ENCODE measurements around the gene CREB1. TPM values are rescaled to one million over a fixed set of nuclear protein-coding genes. Genes with fewer than 3 reads are reported as not detected.

Gene CREB1
- polyA plus RNA-seq (2012; ENCODE audit: missing spikeins): 48.2 TPM

- DNase-seq (ENCODE audit: insufficient read length): peak; percentile 82
- peak; percentile 96 for FAIRE-seq
- peak; percentile 74 for TF ChIP-seq POLR2A (IDR thresholded peaks at IDR 0.05; ENCODE audit: low read depth, low read length)
- TF ChIP-seq TAF1 (IDR thresholded peaks at IDR 0.05; ENCODE audit: borderline replicate concordance, low read depth, low read length): peak; percentile 83
- TF ChIP-seq POLR2AphosphoS5 (IDR thresholded peaks at IDR 0.05; ENCODE audit: low read depth, low read length): peak; percentile 72
Observed at GRCh38 chr2:207529330-207530159, at the start of gene CREB1. Gene CREB1, plus strand, starts transcription at chr2:207529962. Its CDS starts 25,674 bp downstream, at chr2:207555636.

GRCh38 chr2:207480521-207481040, 49.2 kb upstream of the CREB1 start:
- FAIRE-seq (no peak), DNase-seq (ENCODE audit: insufficient read length) (no peak)
- TF ChIP-seq POLR2AphosphoS5 (IDR thresholded peaks at IDR 0.05; ENCODE audit: low read depth, low read length) (no peak), POLR2A (IDR thresholded peaks at IDR 0.05; ENCODE audit: low read depth, low read length) (no peak)

- TF ChIP-seq POLR2AphosphoS5 (IDR thresholded peaks at IDR 0.05; ENCODE audit: low read depth, low read length) (no peak), TAF1 (IDR thresholded peaks at IDR 0.05; ENCODE audit: borderline replicate concordance, low read depth, low read length) (no peak), POLR2A (IDR thresholded peaks at IDR 0.05; ENCODE audit: low read depth, low read length) (no peak)
- no peak for DNase-seq (ENCODE audit: insufficient read length)
- FAIRE-seq: no peak
Observed at GRCh38 chr2:207481924-207482323, 47.8 kb upstream of the CREB1 start.

DNA sequence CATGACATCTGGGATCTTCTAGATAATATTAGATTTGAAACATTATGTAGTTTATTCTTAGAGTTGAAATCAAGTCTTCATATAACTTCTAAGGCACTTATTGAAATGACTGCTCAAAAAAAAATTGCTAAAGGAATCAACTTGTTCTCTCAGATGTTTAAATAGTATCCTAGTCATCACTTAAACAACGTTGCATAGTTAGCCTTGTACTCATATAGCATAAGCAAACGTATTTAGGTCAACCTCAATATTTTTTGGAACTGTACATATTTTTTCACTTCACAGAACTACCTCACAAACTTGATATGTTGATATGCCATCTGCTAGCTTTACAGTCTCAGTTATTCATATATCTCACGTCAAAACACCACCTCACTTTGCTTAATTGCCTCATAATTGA, 47.1 kb upstream of the CREB1 start:
- TF ChIP-seq TAF1 (IDR thresholded peaks at IDR 0.05; ENCODE audit: borderline replicate concordance, low read depth, low read length) (no peak), POLR2A (IDR thresholded peaks at IDR 0.05; ENCODE audit: low read depth, low read length) (no peak), POLR2AphosphoS5 (IDR thresholded peaks at IDR 0.05; ENCODE audit: low read depth, low read length) (no peak)
- DNase-seq (ENCODE audit: insufficient read length) (no peak), FAIRE-seq (no peak)

DNA sequence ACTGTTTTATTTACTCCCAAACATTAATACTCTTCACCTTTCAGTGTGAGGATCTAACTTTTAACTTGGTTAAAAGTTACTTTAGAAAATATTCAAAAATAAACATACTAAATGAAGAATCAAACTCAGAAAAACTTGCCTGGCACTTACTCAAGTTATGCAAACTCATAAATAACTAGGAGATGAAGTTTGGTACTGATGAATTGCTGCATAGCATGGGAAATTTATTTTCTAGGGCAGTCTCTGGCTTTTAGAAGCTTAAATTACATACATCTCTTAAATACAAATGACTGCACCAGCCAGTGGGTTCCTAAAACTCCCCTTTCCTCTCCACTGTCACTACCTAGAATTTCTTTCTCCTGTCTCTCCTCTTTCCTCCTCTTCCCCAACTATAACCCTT, 46.7 kb upstream of the CREB1 start:
- TF ChIP-seq POLR2A (IDR thresholded peaks at IDR 0.05; ENCODE audit: low read depth, low read length) (no peak), POLR2AphosphoS5 (IDR thresholded peaks at IDR 0.05; ENCODE audit: low read depth, low read length) (no peak), TAF1 (IDR thresholded peaks at IDR 0.05; ENCODE audit: borderline replicate concordance, low read depth, low read length) (no peak)
- no peak for FAIRE-seq
- DNase-seq (ENCODE audit: insufficient read length): no peak

GRCh38 chr2:207483477-207483876, 46.3 kb upstream of the CREB1 start:
- DNase-seq (ENCODE audit: insufficient read length): no peak

GRCh38 chr2:207484444-207485391, 45.0 kb upstream of the CREB1 start:
- TF ChIP-seq TAF1 (IDR thresholded peaks at IDR 0.05; ENCODE audit: borderline replicate concordance, low read depth, low read length) (no peak), POLR2A (IDR thresholded peaks at IDR 0.05; ENCODE audit: low read depth, low read length) (no peak), POLR2AphosphoS5 (IDR thresholded peaks at IDR 0.05; ENCODE audit: low read depth, low read length) (no peak)
- peak; percentile 70 for FAIRE-seq
- DNase-seq (ENCODE audit: insufficient read length): no peak

More at GRCh38 chr2:207483477-207483876, 46.3 kb upstream of the CREB1 start:
- no peak for TF ChIP-seq TAF1 (IDR thresholded peaks at IDR 0.05; ENCODE audit: borderline replicate concordance, low read depth, low read length)
- TF ChIP-seq POLR2AphosphoS5 (IDR thresholded peaks at IDR 0.05; ENCODE audit: low read depth, low read length): no peak
- TF ChIP-seq POLR2A (IDR thresholded peaks at IDR 0.05; ENCODE audit: low read depth, low read length): no peak
- FAIRE-seq: no peak

DNA sequence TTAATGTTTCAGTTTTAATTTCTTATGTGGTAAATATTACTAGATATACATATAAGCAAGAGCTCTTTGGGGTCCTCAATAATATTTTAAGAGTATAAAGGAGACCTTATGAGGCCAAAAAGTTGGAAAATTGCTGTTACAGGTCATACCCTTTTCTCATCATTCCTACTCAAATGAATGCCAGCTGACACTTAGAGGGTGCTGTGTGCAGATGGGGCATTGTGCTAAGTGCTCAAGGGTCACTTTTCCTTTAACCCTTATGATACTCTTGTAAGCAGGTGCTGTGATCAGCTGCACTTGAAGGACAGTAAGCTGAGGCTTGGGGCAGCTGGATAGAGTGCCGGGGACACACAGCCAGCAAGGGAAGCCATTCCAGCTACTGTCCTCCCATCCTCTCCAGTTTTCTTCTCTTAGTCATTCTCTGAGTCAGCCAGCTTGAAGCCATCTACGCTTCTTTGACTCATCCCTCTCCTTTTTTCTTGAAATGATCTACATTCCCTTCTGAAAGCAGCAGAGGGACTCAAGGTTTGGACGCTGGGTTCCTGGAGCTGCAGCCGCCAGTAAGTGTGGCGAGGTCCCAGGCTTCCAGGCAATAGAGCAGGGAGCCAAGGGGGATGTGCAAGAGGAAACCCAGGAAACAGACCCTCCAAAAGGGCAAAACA, 42.0 kb upstream of the CREB1 start:
- TF ChIP-seq TAF1 (IDR thresholded peaks at IDR 0.05; ENCODE audit: borderline replicate concordance, low read depth, low read length) (no peak), POLR2A (IDR thresholded peaks at IDR 0.05; ENCODE audit: low read depth, low read length) (no peak), POLR2AphosphoS5 (IDR thresholded peaks at IDR 0.05; ENCODE audit: low read depth, low read length) (no peak)
- FAIRE-seq (no peak), DNase-seq (ENCODE audit: insufficient read length) (no peak)

GRCh38 chr2:207489251-207489650, 40.5 kb upstream of the CREB1 start:
- no peak for FAIRE-seq
- TF ChIP-seq POLR2A (IDR thresholded peaks at IDR 0.05; ENCODE audit: low read depth, low read length) (no peak), POLR2AphosphoS5 (IDR thresholded peaks at IDR 0.05; ENCODE audit: low read depth, low read length) (no peak), TAF1 (IDR thresholded peaks at IDR 0.05; ENCODE audit: borderline replicate concordance, low read depth, low read length) (no peak)
- DNase-seq (ENCODE audit: insufficient read length): no peak

GRCh38 chr2:207490441-207490840, 39.3 kb upstream of the CREB1 start:
- DNase-seq (ENCODE audit: insufficient read length): no peak

DNA sequence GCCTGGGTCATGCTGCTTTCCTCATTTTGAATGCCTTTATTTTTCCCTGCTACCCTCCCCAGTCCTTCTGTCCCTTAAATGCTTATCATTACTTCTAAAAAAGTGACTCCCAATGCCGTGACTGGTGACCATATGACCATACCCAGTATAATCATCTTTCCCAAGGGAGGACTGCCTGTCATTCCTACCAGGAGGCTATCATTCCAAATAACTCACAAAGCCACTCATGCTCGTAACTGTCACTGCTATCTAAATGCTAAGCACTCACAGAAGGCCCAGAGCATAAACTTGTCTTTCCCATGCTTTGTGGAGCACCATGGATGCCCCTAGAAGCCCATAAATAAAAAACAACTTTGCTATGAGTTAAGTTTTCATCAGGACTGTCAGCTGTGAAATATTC, 38.7 kb upstream of the CREB1 start:
- no peak for TF ChIP-seq POLR2AphosphoS5 (IDR thresholded peaks at IDR 0.05; ENCODE audit: low read depth, low read length)
- no peak for TF ChIP-seq POLR2A (IDR thresholded peaks at IDR 0.05; ENCODE audit: low read depth, low read length)
- TF ChIP-seq TAF1 (IDR thresholded peaks at IDR 0.05; ENCODE audit: borderline replicate concordance, low read depth, low read length): no peak
- DNase-seq (ENCODE audit: insufficient read length): no peak
- no peak for FAIRE-seq

More at GRCh38 chr2:207490441-207490840, 39.3 kb upstream of the CREB1 start:
- TF ChIP-seq POLR2A (IDR thresholded peaks at IDR 0.05; ENCODE audit: low read depth, low read length) (no peak), POLR2AphosphoS5 (IDR thresholded peaks at IDR 0.05; ENCODE audit: low read depth, low read length) (no peak), TAF1 (IDR thresholded peaks at IDR 0.05; ENCODE audit: borderline replicate concordance, low read depth, low read length) (no peak)
- no peak for FAIRE-seq
